DMS 273 treated with DMSO at 0.1 percent for 48 hours (cell line): Measurements from ENCODE around the gene FKBP9.
"Not testable (repeated sequence)": the region's sequence is repeated elsewhere in the genome, so short reads cannot be mapped to it uniquely, and the experiment has no call there.

Experiments
- DNase-seq: peaks from one replicate; lab custom pipeline; 2025; lab: John Stamatoyannopoulos, UW

The FKBP9 gene

GRCh38 chr7:32952876-32953275, 4.4 kb upstream of the FKBP9 start:
- DNase-seq: no peak

DNA sequence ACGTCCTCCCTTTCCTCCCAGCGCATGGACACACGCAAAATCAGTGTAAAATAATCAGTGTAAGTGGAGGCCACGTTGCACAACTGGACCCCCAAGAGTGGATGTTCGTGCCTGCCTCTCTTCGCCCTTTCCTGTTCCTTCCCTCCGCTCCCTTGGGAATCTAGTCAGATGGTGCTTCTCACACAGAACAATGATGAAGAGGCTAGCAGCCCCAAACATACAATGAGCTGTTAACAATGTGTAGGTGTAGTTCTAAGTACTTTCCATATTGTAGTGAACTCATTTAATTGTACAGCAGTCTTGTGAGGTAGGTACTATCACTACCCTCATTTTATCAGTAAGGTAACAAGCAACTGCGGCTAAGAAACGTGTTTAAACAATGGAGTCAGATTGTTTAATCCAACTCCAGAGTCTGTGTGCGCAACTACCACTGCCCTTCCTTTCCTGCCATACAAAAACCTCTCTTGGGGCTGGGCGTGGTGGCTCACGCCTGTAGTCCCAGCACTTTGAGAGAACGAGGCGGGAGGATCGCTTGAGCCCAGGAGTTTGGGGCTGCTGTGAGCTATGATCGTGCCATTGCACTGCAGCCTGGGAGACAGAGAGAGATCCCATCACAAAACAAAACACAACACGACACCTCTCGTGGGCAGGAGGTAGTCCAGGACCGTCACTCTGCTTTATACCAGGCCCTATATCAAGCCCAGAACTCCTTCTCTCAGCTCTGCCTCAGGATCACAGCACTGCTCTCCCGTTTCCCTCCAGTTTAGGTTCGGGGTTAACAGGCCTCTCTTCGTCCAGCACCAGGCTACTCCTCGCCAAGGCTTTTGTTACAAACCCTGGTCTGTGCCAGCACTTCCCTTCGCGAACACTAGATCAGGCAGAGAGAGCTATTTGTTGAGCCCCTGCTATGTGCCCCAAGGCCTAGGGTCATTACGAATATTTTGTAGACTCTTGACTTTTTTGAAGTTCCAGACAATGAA, 1.1 kb downstream of the FKBP9 start:
- DNase-seq: no peak

- not testable (repeated sequence) for DNase-seq
Observed at GRCh38 chr7:32963880-32964301, 6.7 kb downstream of the FKBP9 start.

DNA sequence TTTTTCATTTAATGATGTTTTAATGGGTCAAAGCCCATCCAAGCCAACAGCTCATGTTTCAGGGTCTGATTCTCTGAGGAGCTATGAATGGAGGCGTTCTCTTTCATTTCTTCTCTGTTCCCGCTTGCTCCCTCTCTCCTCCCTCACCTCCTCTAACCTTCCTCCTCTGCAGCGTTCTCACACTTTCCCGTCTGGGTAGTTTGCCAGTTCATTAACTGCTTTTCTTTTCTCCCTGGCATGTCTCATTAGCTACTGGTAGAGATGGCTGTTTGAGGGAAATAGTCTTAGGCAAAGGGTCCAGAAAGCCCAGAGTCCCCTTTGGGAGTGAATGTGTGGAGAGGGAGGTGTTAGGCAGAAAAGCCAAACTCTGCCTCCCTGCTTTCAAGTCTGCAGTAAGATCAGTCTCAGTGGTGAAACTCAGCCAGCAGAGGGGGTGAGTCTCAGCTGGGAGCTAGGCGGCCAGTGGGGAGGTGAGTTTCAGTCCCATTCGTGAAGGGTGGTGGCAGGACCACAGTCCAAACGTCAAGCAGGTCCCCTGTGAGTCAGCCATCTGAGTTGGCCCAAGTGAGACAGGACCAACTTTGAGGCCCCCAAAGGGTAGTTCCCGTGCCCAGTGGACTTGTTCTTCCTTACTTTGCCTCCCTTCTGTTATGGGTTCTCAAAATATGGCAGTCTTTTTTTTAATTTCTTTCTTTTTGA, 7.4 kb downstream of the FKBP9 start:
- DNase-seq: not testable (repeated sequence)

DNA sequence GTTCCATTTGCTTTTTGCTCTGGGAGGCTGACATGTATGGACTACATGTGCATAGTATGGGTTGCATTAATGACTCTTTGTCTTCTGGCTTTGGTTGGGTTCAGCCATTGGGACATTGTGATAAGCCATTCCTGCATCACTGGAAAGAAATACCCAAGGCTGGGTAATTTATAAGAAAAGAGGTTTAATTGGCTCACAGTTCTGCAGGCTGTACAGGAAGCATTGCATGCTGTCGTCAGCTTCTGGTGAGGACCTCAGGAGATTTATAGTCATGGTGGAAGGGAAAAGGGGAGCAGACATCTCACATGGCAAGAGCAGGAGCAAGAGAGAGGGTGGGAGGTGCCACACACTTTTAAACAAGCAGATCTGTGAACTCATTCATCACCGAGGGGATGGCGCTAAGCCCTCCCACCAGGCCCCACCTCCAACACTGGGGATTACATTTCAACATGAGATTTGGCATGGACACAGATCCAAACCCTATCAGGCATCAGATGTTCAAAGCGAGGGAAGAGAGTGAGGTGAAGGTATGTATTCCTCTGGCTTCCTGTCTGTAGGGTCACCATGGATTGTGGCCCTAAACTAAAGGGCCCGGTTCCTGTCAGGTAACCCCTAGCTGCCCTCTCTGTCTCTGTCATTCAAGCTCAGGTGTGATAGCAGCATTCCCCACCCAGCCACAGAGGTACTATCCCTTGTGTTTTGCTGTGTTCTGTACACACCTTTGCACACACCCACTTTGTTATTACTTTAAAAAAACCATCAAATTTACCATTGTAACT, 9.4 kb downstream of the FKBP9 start:
- DNase-seq: not testable (repeated sequence)

GRCh38 chr7:32967268-32967582, 10.0 kb downstream of the FKBP9 start:
- not testable (repeated sequence) for DNase-seq

DNA sequence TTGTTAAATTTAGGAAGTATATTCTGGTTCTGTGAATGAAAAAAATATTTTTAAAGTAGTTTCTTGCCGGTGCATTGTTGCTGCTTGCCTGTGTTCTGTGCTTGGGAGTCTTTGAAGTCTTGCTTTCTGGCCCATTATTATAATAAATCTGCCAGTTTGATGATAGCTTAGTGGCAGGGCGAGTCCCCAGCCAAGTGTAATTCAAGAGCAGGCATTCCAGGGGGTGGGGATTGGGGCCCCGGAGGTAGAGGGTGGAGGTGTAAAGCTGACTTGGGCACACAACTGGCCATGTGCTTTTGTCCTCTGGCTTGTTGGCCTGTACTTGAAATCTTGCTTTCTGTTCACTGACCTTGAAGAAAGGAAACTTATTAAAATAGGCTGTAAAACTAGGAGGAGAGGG, 14.7 kb downstream of the FKBP9 start:
- DNase-seq: not testable (repeated sequence)

- DNase-seq: not testable (repeated sequence)
Observed at GRCh38 chr7:32977159-32977558, 19.9 kb downstream of the FKBP9 start.

- not testable (repeated sequence) for DNase-seq
Observed at GRCh38 chr7:32979246-32979645, 22.0 kb downstream of the FKBP9 start.

- DNase-seq: not testable (repeated sequence)
Observed at GRCh38 chr7:32979902-32980301, 22.7 kb downstream of the FKBP9 start.

- DNase-seq: not testable (repeated sequence)
Observed at GRCh38 chr7:32988148-32988547, 30.9 kb downstream of the FKBP9 start.

- DNase-seq: not testable (repeated sequence)
Observed at GRCh38 chr7:32991068-32991585, 33.9 kb downstream of the FKBP9 start.

DNA sequence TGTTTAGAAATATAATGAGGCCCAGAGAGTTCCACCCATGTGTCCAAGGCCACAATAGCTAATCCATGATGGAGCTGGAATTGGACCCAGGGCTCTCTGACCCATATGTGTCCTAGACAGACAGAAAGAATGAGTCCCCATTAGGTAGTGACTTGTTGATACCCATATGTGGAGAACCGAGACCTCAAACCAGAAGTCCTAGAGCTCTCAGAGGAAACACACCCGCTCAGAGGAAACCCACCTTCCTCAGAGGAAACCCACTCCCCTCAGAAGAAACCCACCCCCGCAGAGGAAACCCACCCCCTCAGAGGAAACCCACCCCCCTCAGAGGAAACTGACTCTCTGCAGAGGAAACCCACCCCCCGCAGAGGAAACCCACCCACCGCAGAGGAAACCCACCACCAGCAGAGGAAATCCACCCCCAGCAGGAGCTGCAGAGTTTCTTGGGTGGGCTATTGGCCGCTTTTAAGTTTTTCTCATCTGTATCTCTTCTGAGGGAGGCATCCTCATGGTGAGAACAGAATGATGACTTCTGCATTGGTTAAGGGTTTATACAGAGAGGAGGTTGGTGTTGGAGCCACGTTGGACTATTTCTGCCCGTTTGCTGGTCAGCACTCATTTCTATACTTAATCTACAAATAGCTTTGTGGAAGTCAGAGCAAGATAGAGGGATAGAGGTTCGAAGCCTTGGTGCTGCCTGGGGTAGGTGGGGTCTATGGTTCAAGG, 34.9 kb downstream of the FKBP9 start:
- DNase-seq: not testable (repeated sequence)

- DNase-seq: not testable (repeated sequence)
Observed at GRCh38 chr7:32992750-32993149, 35.5 kb downstream of the FKBP9 start.

DNA sequence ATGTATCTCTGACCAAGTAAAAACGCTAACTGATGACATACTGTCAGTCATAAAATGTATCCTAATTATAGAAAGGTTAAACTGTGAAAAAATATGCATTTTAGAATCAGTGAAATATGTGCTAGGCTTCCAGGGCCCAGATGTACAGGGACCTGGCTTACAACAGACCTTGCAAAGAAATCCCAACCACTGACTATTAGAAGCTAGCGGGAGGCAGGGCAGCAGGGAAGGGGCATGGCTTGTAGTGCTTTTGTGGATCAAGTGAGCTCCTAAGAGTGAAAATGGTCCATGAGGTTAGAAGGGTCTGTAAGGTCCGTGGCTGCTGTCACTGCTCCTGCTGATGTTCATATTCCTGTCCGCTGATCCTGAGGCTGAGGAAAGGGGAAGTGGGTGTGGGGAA, 40.7 kb downstream of the FKBP9 start:
- DNase-seq: not testable (repeated sequence)

DNA sequence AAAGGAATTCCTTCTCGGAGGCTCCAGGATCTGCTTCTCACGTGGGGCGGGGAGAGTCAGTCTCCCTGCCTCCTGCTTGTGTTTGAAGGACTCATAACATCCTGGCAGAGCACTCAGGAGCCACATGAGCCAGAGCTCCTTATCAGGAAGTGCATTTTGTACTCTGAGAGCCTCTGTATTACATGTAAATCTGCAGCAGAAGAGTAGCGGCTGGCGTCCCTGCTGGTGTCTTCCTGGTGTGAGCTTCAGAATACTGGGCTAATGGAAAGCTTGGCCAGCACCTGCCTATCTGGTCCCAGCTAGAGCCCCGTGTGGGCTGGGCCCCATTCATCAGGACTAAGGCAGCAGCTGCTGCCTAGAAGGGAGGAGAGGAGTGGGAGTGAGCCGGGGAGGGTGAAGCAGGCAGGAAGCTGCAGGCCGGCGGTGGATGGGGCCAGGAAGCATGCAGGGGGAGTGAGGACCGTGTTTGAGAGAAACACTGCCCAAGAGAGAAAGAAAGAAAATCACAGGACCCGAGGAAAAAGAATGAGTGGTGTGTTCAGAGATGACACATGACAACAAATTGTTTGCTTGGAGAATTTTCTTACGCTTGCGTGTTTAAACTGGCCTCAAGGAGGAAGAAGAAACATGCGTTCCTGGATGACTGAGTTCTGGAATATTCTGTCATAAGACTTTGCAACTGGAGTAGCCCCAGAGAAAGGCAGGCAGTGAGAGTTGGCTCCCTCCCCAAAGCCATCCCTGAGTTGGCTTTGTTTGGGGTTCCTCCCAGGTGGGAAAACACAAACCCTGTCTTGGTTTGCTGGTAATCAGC, 41.3 kb downstream of the FKBP9 start:
- peak; percentile 21 for DNase-seq

DNA sequence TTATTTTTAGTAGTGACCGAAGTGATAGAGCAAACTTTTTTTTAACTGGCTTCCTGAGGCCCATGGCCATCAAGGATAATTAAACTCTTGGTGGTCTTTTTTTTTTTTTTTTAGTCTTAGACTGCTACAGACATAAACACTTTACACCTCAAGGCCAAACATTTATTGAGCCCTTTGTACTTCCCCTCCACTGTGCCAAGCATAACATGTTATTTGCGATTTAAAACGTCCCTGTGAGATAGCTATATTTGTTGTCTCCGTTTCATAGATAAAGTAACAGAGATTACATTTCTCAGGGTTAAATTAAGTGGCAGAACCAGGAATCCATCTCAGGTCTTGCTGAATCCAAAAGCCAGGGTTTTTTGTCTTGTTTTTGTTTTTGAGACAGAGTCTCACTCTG, 42.1 kb downstream of the FKBP9 start:
- not testable (repeated sequence) for DNase-seq

- DNase-seq: not testable (repeated sequence)
Observed at GRCh38 chr7:33003111-33003510, 45.9 kb downstream of the FKBP9 start.

DNA sequence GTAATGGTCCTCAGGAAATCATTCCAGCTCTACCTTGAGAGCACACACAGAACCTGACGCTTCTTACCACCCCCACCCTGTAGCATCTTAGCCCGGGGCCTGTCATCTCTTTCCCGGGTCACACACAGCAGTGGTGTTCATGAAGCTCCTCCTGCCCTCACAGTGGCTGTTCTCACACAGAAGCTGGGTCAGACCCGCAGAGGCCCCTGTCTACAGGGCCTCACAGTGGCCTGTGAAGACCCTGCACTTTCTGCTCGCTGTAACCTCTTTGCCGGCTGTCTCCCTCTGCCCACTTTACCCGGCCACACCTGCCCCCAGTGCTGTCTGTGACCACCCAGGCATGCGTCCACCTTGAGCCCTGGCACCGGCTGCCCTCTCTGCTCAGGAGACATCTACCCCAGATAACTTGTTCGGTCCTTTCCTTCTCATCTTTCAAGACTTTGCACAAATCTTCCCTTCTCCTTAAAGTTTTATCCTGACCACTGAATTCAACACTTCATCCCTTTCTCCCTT, 46.9 kb downstream of the FKBP9 start:
- not testable (repeated sequence) for DNase-seq

DNA sequence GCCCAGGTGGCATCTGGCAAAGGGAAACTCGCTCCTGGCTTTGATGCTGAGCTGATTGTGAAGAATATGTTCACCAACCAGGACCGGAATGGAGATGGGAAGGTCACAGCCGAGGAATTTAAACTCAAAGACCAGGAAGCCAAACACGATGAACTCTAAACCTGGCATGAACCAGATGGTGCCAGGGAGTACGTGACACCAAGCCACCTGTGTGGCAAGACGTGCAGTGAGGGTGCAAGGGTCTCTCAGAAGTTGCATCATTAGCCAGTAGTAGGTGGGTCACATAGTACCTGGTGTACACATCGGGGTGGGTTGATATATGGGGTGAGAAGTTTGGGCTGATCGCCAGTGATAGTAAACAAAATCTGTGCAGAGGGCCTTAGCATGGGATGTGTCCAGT, 48.0 kb downstream of the FKBP9 start:
- DNase-seq: not testable (repeated sequence)
